HG03064 (cell line): ENCODE measurements around the gene VAMP7.
"Not testable (repeated sequence)": the region's sequence is repeated elsewhere in the genome, so short reads cannot be mapped to it uniquely, and the experiment has no call there.

Experiments used
- ATAC-seq: cut with Tn5 transposase; IDR thresholded peaks from one replicate; pipeline ENCODE4 v1.9.1; 2021; ENCODE audit warnings: low read depth; ENCODE audit not compliant: unreplicated experiment

Gene VAMP7

DNA sequence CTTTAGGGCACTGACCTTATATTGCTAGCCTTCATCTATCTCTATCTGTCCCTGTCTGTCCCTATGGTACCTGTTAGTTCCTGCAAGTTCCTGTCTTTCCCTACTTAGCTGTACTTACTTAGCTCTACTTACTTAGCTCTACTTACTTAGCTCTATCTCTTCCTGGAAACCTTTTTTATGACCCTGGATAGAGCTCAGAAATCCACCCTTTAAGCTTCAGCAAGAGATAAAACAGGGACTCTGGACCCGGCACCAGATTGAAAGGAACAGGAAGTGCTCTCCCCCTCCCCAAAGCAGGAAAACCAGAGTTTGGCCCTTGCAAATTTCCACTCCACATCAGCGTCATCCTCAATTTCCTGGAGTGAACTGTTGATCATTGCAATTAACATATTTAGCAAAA, 104.1 kb downstream of the VAMP7 start:
- ATAC-seq, result no peak

DNA sequence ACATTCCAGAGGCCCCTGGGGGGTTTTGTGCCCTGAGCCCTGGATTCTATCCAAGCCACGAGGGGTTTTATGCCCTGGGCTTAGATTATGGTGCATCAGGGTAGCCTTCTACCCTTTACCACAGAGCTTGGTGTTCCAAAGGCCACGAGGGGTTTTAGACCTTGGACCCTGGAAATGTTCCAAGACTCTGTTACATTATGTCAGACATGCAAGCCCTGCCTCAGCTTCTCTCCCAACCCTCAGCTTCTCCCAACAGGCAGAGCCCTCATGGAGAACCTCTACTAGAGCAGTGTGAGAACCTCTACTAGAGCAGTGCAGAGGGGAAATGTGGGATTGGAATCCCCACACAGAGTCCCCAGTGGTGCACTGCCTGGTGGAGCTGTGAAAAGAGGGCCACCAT, 105.8 kb downstream of the VAMP7 start:
- not testable (repeated sequence) for ATAC-seq

DNA sequence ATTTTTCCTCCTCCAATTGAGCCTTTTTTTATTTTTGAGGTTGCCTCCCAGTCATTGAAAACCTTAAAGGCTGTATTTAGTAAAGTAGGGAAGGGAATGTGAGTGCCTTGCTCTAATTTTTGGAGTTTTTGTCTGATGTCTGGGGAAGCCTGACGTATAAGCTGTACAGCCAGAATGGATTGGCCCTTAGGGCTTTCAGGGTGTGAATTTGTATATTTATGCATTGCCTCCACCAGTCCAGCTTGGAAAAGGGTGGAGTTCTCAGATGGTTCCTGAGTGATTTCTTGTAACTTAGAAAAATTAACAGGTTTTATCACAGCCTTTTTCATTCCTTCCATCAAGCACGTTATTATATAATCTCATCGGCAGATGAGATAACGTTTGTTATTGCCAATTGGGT, 107.7 kb downstream of the VAMP7 start:
- ATAC-seq, result no peak
